ENCODE data around the gene CLK1. TPM values are rescaled to one million over a fixed set of nuclear protein-coding genes. Genes with fewer than 3 reads are reported as not detected.
A peak's percentile ranks its signal among the peaks of the same experiment; 100 is the strongest.

Gene CLK1
- total and polyA plus RNA-seq, 2 of the 13 experiments (the other 11 are each of a cell fraction or from before 2014, with no cell fraction given), result 66.6 to 101 TPM

- peak; percentile 51 for TF ChIP-seq HNRNPH1 (optimal IDR thresholded peaks at IDR 0.05; ENCODE audit: low read depth, low read length)
- no peak; the same call in 1 of the 2 replicates for TF ChIP-seq ZNF629 (CRISPR knock-in tag; conservative IDR thresholded peaks at IDR 0.05)
- TF ChIP-seq REXO4 (CRISPR knock-in tag; IDR thresholded peaks at IDR 0.05; ENCODE audit: borderline replicate concordance), result no peak
- TF ChIP-seq ETS1 (CRISPR knock-in tag; IDR thresholded peaks at IDR 0.05), result no peak; the same call in 1 of the 2 replicates
- TF ChIP-seq JDP2 (CRISPR knock-in tag; IDR thresholded peaks at IDR 0.05; ENCODE audit: borderline replicate concordance), result no peak
- no peak for TF ChIP-seq NFE2 (CRISPR knock-in tag; IDR thresholded peaks at IDR 0.05)
- 0 out of 2 replicates have a peak, but pooled peaks have one; percentile 79 for TF ChIP-seq ZNF138 (CRISPR knock-in tag; IDR thresholded peaks at IDR 0.05; ENCODE audit: low read depth)
- TF ChIP-seq ZNF777 (CRISPR knock-in tag; IDR thresholded peaks at IDR 0.05), result no peak; the same call in 1 of the 2 replicates
- TF ChIP-seq NR2F2 (IDR thresholded peaks at IDR 0.05; ENCODE audit: borderline replicate concordance, low read depth), result no peak; the same call in 1 of the 2 replicates
- peak; percentile 31 for TF ChIP-seq MED1 (CRISPR knock-in tag; IDR thresholded peaks at IDR 0.05)
- TF ChIP-seq ZSCAN30 (CRISPR knock-in tag; IDR thresholded peaks at IDR 0.05), result no peak
- TF ChIP-seq BHLHE40 (IDR thresholded peaks at IDR 0.05; ENCODE audit: low read length), result peak; percentile 96
- TF ChIP-seq ZBTB44 (CRISPR knock-in tag; IDR thresholded peaks at IDR 0.05), result no peak
- no peak; the same call in 1 of the 2 replicates for TF ChIP-seq ZNF749 (CRISPR knock-in tag; IDR thresholded peaks at IDR 0.05; ENCODE audit: borderline replicate concordance)
- TF ChIP-seq IRX3 (CRISPR knock-in tag; IDR thresholded peaks at IDR 0.05; ENCODE audit: borderline replicate concordance, low read depth), result peak; percentile 29; the same call in 1 of the 2 replicates
- TF ChIP-seq ZNF232 (CRISPR knock-in tag; IDR thresholded peaks at IDR 0.05; ENCODE audit: borderline replicate concordance), result 0 out of 2 replicates have a peak, but pooled peaks have one; percentile 43
- peak; percentile 68 for TF ChIP-seq SRSF1 (optimal IDR thresholded peaks at IDR 0.05; ENCODE audit: low read depth, low read length)
- TF ChIP-seq ZBTB2 (CRISPR knock-in tag; IDR thresholded peaks at IDR 0.05; ENCODE audit: low read depth), result 0 out of 2 replicates have a peak, but pooled peaks have one; percentile 73
- peak; percentile 77; the same call in 1 of the 2 replicates for TF ChIP-seq TFDP1 (CRISPR knock-in tag; IDR thresholded peaks at IDR 0.05; ENCODE audit: borderline replicate concordance)
- no peak; the same call in 1 of the 2 replicates for TF ChIP-seq UBTF (CRISPR knock-in tag; IDR thresholded peaks at IDR 0.05)
- 0 out of 2 replicates have a peak, but pooled peaks have one; percentile 14 for TF ChIP-seq TP53 (CRISPR knock-in tag; conservative IDR thresholded peaks at IDR 0.05)
Measured at GRCh38 chr2:200811333-200812121, 52.9 kb downstream of the CLK1 start, which contains the start of gene BZW1 (continued).
